Left hindlimb (tissue), 1 donor: ENCODE measurements around the gene ACOT7.

Experiments
- DNase-seq: peaks from one replicate; pipeline ENCODE4 v3.0.0-alpha.2; 2018

Gene ACOT7

GRCh38 chr1:6280761-6281451 lies 112.7 kb downstream of the ACOT7 start:
- DNase-seq = no peak

GRCh38 chr1:6279613-6280383 lies 113.8 kb downstream of the ACOT7 start:
- no peak for DNase-seq

GRCh38 chr1:6279066-6279465 lies 114.5 kb downstream of the ACOT7 start:
- DNase-seq = no peak

- DNase-seq = no peak
Measured at GRCh38 chr1:6278263-6278662, 115.3 kb downstream of the ACOT7 start.

- DNase-seq = no peak
Measured at GRCh38 chr1:6276811-6277555, 116.6 kb downstream of the ACOT7 start.

GRCh38 chr1:6275826-6276782 lies 117.5 kb downstream of the ACOT7 start:
- DNase-seq = peak; percentile 90

- DNase-seq = no peak
Measured at GRCh38 chr1:6274622-6275139, 118.9 kb downstream of the ACOT7 start.

- no peak for DNase-seq
Measured at GRCh38 chr1:6274102-6274501, 119.5 kb downstream of the ACOT7 start.

GRCh38 chr1:6273380-6273891 lies 120.1 kb downstream of the ACOT7 start:
- no peak for DNase-seq

GRCh38 chr1:6272868-6273267 lies 120.7 kb downstream of the ACOT7 start:
- DNase-seq = no peak

GRCh38 chr1:6272452-6272851 lies 121.1 kb downstream of the ACOT7 start:
- DNase-seq = no peak

GRCh38 chr1:6271554-6271953 lies 122.0 kb downstream of the ACOT7 start:
- DNase-seq = no peak

GRCh38 chr1:6271006-6271405 lies 122.6 kb downstream of the ACOT7 start:
- peak; percentile 73 for DNase-seq

GRCh38 chr1:6270401-6270800 lies 123.2 kb downstream of the ACOT7 start:
- DNase-seq = no peak

GRCh38 chr1:6269720-6270400 lies 123.7 kb downstream of the ACOT7 start:
- peak; percentile 79 for DNase-seq

GRCh38 chr1:6269296-6269695 lies 124.3 kb downstream of the ACOT7 start:
- no peak for DNase-seq

GRCh38 chr1:6268415-6268814 lies 125.2 kb downstream of the ACOT7 start:
- no peak for DNase-seq

GRCh38 chr1:6267686-6268322 lies 125.8 kb downstream of the ACOT7 start:
- DNase-seq = no peak

- no peak for DNase-seq
Measured at GRCh38 chr1:6266641-6267040, 126.9 kb downstream of the ACOT7 start.

GRCh38 chr1:6265151-6265550 lies 128.4 kb downstream of the ACOT7 start:
- DNase-seq = no peak

- DNase-seq = no peak
Measured at GRCh38 chr1:6263716-6264115, 129.9 kb downstream of the ACOT7 start.
